OCI-LY3 (cell line): ENCODE measurements around the gene SERPINB1.
A peak's percentile ranks its signal among the peaks of the same experiment; 100 is the strongest.

Source experiments
- H2AFZ ChIP-seq: fragments of 200-600, 300-600 bp; shearing (Covaris generic); 2 replicates; pipeline ENCODE4 v1.6.0; 2014; ENCODE audit warnings: antibody characterized with exemption, low read depth, low read length
- H3K27ac ChIP-seq: fragments of 200-600, 300-600 bp; sonication (generic); 2 replicates; pipeline ENCODE4 v1.5.1; 2014; ENCODE audit warnings: mild to moderate bottlenecking, low read length, moderate library complexity, mixed read lengths
- H3K27me3 ChIP-seq: fragments of 200-600, 300-600 bp; sonication (generic); 2 replicates; pipeline ENCODE4 v1.6.1; 2014; ENCODE audit warnings: low read depth, low read length, mixed read lengths
- H3K36me3 ChIP-seq: fragments of 200-600, 300-600 bp; sonication (generic); replicated peaks from 2 replicates; pipeline ENCODE3; 2014; ENCODE audit warnings: low read depth, low read length, mixed read lengths
- H3K4me1 ChIP-seq: fragments of 300-600, 200-600 bp; sonication (generic); 2 replicates; pipeline ENCODE4 v1.6.1; 2014; ENCODE audit warnings: low read length, mixed read lengths
- H3K4me2 ChIP-seq: fragments of 200-600, 300-600 bp; sonication (generic); 2 replicates; pipeline ENCODE4 v1.6.1; 2014; ENCODE audit warnings: low read length, mixed read lengths
- H3K4me3 ChIP-seq: fragments of 300-600, 200-600 bp; sonication (generic); 2 replicates; pipeline ENCODE4 v1.5.1; 2014; ENCODE audit warnings: antibody characterized with exemption, mild to moderate bottlenecking, low read length, moderate library complexity
- H3K79me2 ChIP-seq: fragments of 300-600, 200-600 bp; shearing (Covaris generic); 2 replicates; pipeline ENCODE4 v1.6.1; 2014; ENCODE audit warnings: mild to moderate bottlenecking, low read length, mixed read lengths
- H3K9ac ChIP-seq: fragments of 300-600, 200-600 bp; shearing (Covaris generic); 2 replicates; pipeline ENCODE4 v1.6.0; 2014; ENCODE audit warnings: mild to moderate bottlenecking, low read length, moderate library complexity
- H3K9me3 ChIP-seq: fragments of 200-600, 300-600 bp; shearing (Covaris generic); 2 replicates; pipeline ENCODE4 v1.6.1; 2014; ENCODE audit warnings: low read length, mixed read lengths; ENCODE audit not compliant: insufficient read depth
- H4K20me1 ChIP-seq: fragments of 200-600, 300-600 bp; sonication (generic); 2 replicates; pipeline ENCODE4 v1.6.1; 2016; ENCODE audit warnings: low read length, mixed read lengths; ENCODE audit not compliant: insufficient read depth
- EZH2phosphoT487 ChIP-seq: fragments of 200-600 bp; shearing (Covaris generic); IDR thresholded peaks from 2 replicates; pipeline ENCODE4 v1.6.1; 2018; ENCODE audit warnings: antibody characterized with exemption, mixed run types, low read depth
- TF ChIP-seq, protein P1 (sequence below): fragments of 200-600, 300-600 bp; sonication (generic); IDR thresholded peaks from 2 replicates; pipeline ENCODE4 v1.5.1; 2014; ENCODE audit warnings: antibody characterized with exemption, low read length, low read depth

SERPINB1 gene

GRCh38 chr6:2857580-2858337 is 16.1 kb upstream of the SERPINB1 start:
- peaks cover 3% of the 10 kb centered on the region; the same call in 1 of the 2 replicates for H3K9me3 ChIP-seq
- H3K4me3 ChIP-seq = peak overlapping the region; percentile 78
- H3K79me2 ChIP-seq = no peaks in the 10 kb centered on the region
- peaks cover 89% of the 10 kb centered on the region for H3K4me1 ChIP-seq
- H3K36me3 ChIP-seq = no peaks in the 10 kb centered on the region
- H3K27ac ChIP-seq = peak overlapping the region; percentile 100
- TF ChIP-seq, protein P1, sequence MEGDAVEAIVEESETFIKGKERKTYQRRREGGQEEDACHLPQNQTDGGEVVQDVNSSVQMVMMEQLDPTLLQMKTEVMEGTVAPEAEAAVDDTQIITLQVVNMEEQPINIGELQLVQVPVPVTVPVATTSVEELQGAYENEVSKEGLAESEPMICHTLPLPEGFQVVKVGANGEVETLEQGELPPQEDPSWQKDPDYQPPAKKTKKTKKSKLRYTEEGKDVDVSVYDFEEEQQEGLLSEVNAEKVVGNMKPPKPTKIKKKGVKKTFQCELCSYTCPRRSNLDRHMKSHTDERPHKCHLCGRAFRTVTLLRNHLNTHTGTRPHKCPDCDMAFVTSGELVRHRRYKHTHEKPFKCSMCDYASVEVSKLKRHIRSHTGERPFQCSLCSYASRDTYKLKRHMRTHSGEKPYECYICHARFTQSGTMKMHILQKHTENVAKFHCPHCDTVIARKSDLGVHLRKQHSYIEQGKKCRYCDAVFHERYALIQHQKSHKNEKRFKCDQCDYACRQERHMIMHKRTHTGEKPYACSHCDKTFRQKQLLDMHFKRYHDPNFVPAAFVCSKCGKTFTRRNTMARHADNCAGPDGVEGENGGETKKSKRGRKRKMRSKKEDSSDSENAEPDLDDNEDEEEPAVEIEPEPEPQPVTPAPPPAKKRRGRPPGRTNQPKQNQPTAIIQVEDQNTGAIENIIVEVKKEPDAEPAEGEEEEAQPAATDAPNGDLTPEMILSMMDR = no peak
- no peak for TF ChIP-seq EZH2phosphoT487
- peak overlapping the region; percentile 95 for H3K4me2 ChIP-seq
- no peaks in the 10 kb centered on the region for H4K20me1 ChIP-seq
- H3K9ac ChIP-seq = peak overlapping the region; percentile 98
- H3K27me3 ChIP-seq = no peaks in the 10 kb centered on the region
- no peak overlapping the region for H2AFZ ChIP-seq

DNA sequence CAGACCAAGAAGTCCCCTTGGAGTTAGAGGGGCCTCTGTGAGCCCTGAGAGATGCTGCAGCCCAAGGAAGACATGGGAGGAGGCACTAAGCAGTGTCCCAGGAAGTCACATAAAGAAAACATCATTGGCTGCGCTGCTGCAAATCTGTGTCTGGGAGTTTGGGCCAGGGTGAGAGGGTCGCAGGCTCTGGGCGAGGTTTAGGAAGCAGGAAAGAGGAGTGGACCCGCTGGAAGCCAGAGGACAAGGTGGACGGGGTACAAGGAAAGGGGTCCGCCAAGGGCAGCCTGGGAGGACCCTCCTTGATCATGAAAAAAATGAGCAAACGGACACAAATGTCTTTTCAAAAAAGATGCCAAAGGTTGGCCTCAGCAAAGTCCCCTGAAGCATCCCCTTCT is 15.5 kb upstream of the SERPINB1 start:
- H3K4me3 ChIP-seq = peak overlapping the region; percentile 78
- peaks cover 84% of the 10 kb centered on the region for H3K4me1 ChIP-seq
- peak overlapping the region; percentile 95 for H3K4me2 ChIP-seq
- H3K27ac ChIP-seq = peak overlapping the region; percentile 100
- H3K9ac ChIP-seq = peak overlapping the region; percentile 98
- H3K36me3 ChIP-seq = no peaks in the 10 kb centered on the region
- H3K79me2 ChIP-seq = no peaks in the 10 kb centered on the region
- no peak for TF ChIP-seq EZH2phosphoT487
- TF ChIP-seq, protein P1 = no peak
- no peak overlapping the region for H2AFZ ChIP-seq
- H4K20me1 ChIP-seq = no peaks in the 10 kb centered on the region
- no peaks in the 10 kb centered on the region for H3K27me3 ChIP-seq
- peaks cover 3% of the 10 kb centered on the region; the same call in 1 of the 2 replicates for H3K9me3 ChIP-seq

DNA sequence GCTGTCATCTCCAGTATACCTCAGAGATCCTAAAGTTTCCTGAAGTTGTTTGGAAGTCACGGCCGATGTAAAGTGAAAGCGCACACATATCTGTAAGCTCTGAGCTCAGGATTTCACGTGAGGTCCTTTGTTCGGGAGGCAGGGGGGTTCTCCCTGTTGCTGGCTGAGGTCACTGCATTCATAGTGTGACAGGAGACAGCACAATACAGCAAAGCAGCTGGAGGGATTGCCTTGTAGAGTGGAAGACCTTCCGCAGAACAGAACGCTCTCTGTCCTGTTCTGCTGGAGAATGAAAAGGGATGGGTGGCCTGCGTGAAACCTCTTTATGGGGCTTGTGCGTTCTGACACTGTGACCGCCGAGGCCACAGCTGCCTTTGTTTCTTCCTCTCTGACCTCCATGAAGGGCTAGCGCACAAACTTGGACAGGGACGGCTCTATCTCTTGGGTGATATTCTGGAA is 13.4 kb upstream of the SERPINB1 start:
- no peaks in the 10 kb centered on the region for H3K36me3 ChIP-seq
- TF ChIP-seq, protein P1 = no peak
- no peak for TF ChIP-seq EZH2phosphoT487
- H3K4me2 ChIP-seq = peak overlapping the region; percentile 86
- peak overlapping the region; percentile 84 for H3K27ac ChIP-seq
- H3K9ac ChIP-seq = peak overlapping the region; percentile 73; the same call in 1 of the 2 replicates
- H3K79me2 ChIP-seq = no peaks in the 10 kb centered on the region
- H3K4me1 ChIP-seq = peaks cover 71% of the 10 kb centered on the region
- H4K20me1 ChIP-seq = no peaks in the 10 kb centered on the region
- no peaks in the 10 kb centered on the region for H3K27me3 ChIP-seq
- H3K4me3 ChIP-seq = peak overlapping the region; percentile 67
- no peaks in the 10 kb centered on the region for H3K9me3 ChIP-seq
- 0 out of 2 replicates have a peak overlapping the region, but pooled peaks have one; percentile 28 for H2AFZ ChIP-seq

- Histone ChIP-seq H3K9me3 (no peaks in the 10 kb centered on the region), H2AFZ (0 out of 2 replicates have a peak overlapping the region, but pooled peaks have one; percentile 28), H3K4me1 (peaks cover 66% of the 10 kb centered on the region), H3K4me3 (peak overlapping the region; percentile 67), H3K27ac (peak overlapping the region; percentile 84), H3K4me2 (peak overlapping the region; percentile 86), H3K27me3 (no peaks in the 10 kb centered on the region), H4K20me1 (no peaks in the 10 kb centered on the region), H3K9ac (peak overlapping the region; percentile 73), H3K79me2 (no peaks in the 10 kb centered on the region), H3K36me3 (no peaks in the 10 kb centered on the region)
- TF ChIP-seq, protein P1 = no peak
- TF ChIP-seq EZH2phosphoT487 = no peak
Observed at GRCh38 chr6:2854396-2854982, 12.8 kb upstream of the SERPINB1 start.
